HG03457 (cell line): ENCODE results near the gene EGFLAM.

Experiments used
- ATAC-seq: cut with Tn5 transposase; IDR thresholded peaks from one replicate; pipeline ENCODE4 v1.9.1; 2021; ENCODE audit warnings: moderate number of reproducible peaks; ENCODE audit not compliant: unreplicated experiment

Gene EGFLAM

GRCh38 chr5:38258319-38259061, at the start of gene EGFLAM:
EGFLAM (plus strand) TSS chr5:38258559; CDS start chr5:38258755, 196 bp downstream.
- ATAC-seq: no peak

DNA sequence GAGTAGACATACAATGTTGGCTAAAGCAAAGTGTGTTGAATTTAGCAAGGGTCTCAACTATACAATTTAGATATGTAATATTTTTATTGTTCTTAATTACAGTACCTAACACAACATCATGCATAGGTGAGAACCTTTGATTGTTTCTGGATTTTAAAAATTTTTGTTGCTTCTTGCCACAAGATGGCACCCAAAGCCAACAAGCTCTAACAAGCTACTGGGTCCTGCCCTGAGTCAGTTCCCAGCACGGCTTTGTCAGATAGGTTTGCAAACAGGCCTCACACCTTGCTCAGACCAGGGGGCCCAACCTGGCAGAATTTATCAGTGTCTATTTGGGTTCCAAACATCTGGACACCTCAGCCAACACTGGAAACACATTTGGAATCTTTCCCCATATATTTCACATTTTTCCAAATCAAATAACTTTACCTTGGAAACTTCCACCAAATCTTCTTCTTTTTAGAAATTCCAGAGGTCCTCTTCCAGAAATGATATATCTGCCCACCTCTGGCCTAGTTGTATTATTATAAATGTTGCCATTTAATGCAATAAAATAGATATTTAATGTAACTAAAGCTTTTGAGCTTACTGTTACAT, 49.5 kb upstream of the EGFLAM start:
- no peak for ATAC-seq

- ATAC-seq: no peak
Observed at GRCh38 chr5:38210676-38211353, 47.5 kb upstream of the EGFLAM start.

GRCh38 chr5:38211354-38211710, 47.0 kb upstream of the EGFLAM start:
- ATAC-seq: no peak

- no peak for ATAC-seq
Observed at GRCh38 chr5:38212307-38212706, 46.1 kb upstream of the EGFLAM start.

DNA sequence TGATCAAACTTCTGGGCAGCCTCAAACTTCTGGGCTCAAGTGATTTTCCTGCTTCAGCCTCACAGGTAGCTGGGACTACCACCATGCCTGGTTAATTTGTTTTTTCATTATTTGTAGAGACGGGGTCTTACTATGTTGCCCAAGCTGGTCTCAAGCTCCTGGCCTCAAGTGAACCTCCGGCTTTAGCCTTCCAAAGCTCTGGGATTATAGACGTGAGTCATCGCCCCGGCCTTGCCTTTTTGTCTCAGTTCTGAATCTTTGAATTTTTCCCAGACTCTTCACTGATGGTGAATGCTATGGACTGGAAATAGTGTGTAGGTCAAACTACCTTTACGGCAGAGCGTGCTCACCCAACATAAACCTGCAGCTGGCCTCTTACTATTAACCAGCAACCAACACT, 32.3 kb upstream of the EGFLAM start:
- ATAC-seq: no peak

GRCh38 chr5:38228914-38229313, 29.4 kb upstream of the EGFLAM start:
- ATAC-seq: no peak

DNA sequence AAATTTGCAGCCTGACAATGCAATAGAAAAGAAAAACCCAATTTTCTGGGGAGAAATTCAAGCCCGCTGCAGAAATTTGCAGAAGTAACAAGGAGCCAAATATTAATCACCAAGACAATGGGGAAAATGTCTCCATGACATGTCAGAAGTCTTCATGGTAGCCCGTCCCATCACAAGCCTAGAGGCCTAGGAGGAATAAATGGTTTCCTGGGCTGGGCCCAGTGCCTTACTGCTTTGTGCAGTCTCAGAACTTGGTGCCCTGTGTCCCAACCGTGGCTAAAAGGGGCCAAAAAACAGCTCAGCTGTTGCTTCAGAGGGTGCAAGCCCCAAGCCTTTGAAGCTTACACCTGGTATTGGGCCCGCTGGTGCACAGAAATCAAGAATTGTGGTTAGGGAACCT, 23.6 kb upstream of the EGFLAM start:
- no peak for ATAC-seq

GRCh38 chr5:38237681-38238080, 20.7 kb upstream of the EGFLAM start:
- no peak for ATAC-seq

GRCh38 chr5:38240212-38240611, 18.1 kb upstream of the EGFLAM start:
- ATAC-seq: no peak

DNA sequence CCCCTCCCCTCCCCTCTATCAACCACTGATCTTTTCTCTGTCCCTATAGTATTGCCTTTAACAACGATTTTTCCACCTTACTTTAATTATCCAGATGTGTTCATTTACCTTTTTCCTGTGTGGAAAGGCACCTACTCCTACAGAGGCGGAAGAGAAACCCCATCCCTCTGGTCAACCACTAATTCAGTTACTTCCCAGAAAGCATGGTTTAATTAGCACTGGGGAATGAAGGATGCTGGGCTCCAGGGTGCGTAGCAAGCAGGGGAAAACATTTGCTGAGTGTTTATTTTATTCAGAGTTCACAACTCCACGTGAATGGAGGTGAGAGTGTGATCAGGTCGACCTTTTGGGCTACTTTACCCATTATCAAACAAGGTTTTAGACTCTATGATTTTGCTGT, 16.7 kb upstream of the EGFLAM start:
- ATAC-seq: no peak

DNA sequence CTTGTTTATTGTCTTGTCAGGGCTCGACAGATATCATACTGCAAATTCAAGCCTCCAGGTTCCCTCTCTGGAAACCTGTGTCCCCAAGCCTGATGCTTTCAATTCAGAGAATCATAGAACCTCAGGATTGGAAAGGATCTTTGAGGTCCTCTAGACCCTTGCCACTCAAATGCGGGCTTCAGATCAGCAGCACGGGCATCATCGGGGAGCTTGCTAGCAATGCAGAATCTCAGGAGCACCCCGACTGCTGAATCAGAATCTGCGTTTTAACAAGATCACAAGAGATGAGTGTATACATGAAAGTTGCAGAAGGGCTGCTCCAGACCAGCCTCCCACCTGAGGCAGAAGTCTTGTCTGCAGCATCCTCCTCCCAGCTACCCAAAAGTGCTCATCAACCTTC, 13.1 kb upstream of the EGFLAM start:
- no peak for ATAC-seq

GRCh38 chr5:38249301-38249700, 9.1 kb upstream of the EGFLAM start:
- no peak for ATAC-seq

DNA sequence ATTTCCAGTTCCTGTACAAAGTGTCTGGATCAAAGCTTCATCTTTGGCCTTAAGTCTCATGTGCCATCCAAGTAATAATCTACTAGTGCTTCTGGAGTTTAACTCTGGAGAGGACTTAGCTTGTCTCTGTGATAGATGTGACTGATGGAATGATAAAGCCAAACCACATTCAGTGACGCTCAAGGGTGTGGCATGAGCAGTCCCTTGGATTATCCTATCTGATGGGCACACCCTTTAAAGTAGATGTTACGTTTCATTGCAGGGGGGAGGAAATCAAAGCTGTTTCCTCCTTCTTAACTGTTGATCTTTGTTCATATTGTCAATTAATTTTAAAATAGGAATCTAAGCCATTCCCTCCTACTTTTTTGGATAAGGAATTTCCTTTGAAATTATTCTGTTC, 8.5 kb upstream of the EGFLAM start:
- no peak for ATAC-seq

DNA sequence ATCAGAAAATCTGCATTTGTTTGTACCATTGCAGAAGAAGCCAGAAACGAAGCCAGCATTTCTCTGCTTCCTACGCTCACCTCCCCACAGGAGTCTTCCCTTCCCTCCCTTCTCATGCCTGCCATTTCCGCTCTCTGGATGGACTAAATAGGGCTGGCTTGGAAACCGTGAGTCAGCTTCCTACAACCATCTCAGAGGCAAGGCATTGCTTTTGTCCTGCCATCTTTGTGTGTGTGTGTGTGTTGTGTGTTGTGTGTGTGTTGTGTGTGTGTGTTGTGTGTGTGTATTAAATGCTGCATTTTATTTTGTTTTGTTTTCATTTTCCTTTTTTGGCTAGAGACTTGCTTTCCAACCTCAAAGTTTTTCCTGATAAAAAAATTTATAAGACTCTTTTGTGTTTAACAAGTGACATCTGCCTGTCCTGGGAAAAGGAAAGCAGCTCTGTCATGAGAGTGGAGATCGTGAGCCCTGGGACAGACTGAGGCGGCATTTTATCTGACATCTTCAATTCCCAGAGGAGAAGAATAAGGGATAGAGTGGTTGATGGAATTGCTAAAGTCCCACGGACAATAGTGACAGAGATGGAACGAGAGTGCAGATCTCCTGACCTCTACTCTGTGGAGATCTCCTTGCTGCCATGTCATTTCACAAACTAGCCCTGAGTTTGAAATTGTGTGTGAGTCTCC, 7.5 kb upstream of the EGFLAM start:
- ATAC-seq: no peak

- ATAC-seq: no peak
Observed at GRCh38 chr5:38253759-38254158, 4.6 kb upstream of the EGFLAM start.

DNA sequence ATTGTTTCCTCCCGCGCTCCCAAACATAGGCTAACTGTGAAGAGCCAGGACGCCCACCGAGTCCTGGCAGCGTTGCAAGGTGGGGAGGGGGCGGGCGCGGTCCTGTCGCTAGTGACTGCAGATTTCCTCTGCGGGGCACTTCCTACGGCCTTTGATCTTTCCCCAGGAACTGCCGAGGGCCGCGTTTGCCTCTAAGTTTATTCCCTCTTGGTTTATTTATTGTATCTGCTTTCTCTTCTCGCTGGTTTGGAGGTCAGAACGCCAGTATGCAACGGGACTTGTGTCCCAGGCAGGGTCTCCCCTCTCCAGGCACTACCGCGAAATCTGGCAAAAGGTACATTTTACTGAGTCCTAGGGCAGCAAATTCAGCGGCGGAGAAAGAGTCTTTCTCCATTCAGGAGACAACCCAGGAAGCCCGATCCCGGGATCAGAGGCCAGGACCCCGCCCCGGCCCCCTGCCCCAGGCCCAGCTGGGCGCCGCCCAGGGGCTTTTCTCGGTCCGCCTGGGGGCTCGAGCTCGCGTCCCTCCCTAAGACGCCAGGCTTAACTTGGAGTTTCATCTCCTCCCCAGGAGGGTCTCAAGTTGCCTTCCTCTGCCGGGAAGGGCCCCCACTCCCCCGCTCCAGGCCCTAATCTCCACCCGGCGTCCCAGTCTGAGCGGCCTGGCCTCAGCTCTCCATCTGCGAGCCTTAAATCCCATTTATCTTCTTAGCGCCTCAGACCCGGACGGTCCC, 884 bp upstream of the EGFLAM start:
- ATAC-seq: no peak

DNA sequence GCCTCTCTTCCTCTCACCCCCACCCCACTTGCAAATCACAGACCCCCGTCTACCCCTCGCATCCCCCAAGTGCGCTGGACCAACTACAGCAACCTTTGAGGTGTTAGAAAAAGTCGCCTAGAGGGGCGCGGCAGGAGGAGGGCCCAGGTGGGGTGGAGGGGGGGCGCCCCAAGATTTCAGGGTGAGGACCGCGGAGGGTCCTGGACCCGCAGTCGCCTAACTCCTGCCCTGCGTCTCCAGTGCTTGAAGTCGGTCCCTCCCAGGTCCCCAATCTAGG, 379 bp upstream of the EGFLAM start:
- no peak for ATAC-seq

GRCh38 chr5:38259062-38259808, 876 bp downstream of the EGFLAM start:
- no peak for ATAC-seq

DNA sequence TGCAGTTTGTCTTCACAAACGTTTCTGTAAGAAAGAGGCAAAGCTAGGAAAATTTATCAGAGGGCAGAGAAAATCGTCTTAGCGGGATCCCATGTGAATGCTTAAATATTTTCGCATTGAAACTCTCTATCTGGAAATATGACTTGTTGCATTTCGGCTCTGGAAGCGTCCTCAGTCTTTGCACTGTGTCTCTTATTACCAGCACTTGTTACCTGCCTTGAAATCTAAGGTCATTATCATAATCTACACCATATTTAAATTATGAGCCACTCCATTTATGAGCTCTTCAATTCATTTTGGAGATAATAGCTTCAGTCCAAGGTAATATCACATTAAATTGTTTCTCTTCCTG, 1.4 kb downstream of the EGFLAM start:
- ATAC-seq: no peak

DNA sequence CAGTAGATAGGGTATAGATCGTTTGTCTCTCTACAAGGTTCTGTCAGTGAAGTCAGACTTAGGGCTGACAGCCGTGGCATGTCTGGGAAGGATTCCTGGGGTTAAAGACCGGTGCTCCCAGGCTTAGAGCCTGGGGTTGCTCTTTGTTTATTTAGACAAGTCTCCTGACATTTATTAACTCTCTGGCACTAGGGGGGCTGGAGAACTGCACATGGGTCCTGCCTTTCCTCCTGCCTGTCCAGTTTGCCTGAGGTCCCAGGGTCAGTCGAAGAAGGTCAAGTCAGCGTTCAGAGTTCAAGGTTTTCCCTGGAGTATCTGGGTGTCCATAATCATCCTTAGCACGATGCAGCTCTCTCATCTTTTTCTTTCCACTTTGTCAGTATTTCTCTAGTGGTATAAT, 5.6 kb downstream of the EGFLAM start:
- no peak for ATAC-seq
